Right lung (tissue), 5 donors: Measurements from ENCODE around the gene NBEAL1. TPM values are rescaled to one million over a fixed set of nuclear protein-coding genes. Genes with fewer than 3 reads are reported as not detected.
"Not testable (repeated sequence)": the region's sequence is repeated elsewhere in the genome, so short reads cannot be mapped to it uniquely, and the experiment has no call there.

ENCODE experiments used
- DNase-seq, 2 donors: peaks; one replicate each; pipeline ENCODE4 v3.0.0-alpha.2; 2013
- polyA plus RNA-seq, 5 donors: library from polyadenylated mRNA; unstranded; fragments of 120-200 nt; gene quantifications; one replicate each; pipeline versions ENCODE4 v1.2.1 to v1.2.3, GENCODE V29; 2013; ENCODE audit warnings: inconsistent platforms in 1 of 5, low replicate concordance in 1 of 5; ENCODE audit not compliant: insufficient read length in 5 of 5, insufficient read depth in 1 of 5

NBEAL1 gene
- polyA plus RNA-seq, 5 donors: 6.2 to 18.1 (median 15.5) TPM

DNA sequence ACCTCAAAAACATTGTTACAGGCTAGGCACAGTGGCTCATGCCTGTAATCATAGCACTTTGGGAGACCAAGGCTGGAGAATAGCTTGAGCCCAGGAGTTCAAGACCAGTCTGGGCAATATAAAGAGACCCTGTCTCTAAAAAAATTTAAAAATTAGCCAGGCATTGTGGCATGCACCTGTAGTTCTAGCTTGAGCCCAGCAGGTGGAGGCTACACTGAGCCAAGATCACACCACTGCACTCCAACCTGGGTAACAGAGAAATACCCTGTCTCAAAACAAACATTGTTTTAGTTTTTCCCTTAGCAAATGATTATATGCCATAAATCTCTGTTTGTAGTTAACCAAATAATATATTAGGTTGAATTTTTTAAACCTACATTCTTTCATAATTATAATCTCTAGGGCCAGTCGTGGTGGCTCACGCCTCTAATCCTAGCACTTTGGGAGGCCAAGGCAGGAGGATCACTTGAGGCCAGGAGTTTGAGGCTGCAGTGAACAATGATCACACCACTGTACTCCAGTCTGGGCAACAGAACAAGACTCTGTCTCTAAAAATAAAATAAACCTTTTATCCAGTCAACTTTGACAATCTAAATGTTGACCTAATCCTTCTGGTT lies 210.9 kb downstream of the NBEAL1 start:
- DNase-seq: no peak

DNA sequence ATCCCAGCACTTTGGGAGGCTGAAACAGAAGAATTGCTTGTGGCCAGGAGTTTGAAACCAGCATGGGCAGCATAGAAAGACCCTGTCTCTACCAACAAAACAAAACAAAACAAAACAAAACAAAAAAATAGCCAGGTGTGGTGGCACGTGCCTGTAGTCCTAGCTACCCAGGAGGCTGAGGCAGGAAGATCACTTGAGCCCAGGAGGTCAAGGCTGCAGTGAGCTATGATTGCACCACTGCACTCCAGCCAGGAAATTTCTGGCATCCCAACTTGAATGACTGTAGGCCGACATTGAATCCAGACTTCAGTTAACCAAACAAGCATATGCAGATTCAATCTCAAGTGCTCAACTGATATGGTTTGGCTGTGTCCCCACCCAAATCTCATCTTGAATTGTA lies 215.0 kb downstream of the NBEAL1 start:
- DNase-seq: not testable (repeated sequence)

DNA sequence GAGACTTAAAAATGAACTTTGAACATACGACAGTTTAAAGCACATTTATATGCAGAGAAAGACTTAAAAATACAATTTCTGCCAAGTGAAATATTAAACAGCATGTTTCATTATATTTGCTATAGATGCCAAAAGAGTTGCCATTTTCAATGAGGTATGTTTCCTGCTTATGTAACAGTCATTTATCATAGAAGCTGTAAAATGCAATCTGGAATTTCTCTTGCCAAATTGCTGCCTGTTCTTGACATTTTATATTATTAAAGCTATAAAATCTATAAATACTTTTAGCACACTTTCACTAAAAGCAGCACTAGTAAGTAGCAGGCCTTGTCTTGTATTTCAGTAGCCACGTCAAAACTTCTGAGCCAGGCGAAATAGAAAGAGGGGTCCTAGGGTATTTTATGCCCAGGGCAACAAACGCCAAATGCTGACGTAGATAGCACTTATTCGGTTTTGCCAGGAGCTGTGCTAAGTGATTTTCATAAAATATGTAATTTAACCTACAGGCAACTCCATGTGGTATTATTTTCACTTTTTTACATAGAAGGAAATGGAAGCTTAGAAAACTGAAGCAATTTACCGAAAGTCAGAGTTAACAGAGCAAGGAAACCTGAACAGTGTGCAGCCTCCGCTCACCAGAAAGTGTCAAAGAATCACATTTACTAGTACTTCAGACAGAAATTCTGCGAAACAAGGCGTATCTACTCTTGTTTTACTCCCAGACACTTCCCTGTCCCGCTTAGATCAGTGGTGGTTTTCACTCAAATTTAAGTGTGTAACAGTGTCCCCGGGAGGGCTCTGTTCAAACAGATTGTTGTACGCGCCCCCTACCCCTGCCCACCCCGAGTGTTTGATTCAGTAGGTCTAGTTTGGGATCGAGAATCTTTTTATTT lies 222.9 kb downstream of the NBEAL1 start:
- no peak for DNase-seq

GRCh38 chr2:203238292-203238703 lies 223.6 kb downstream of the NBEAL1 start:
- no peak for DNase-seq

DNA sequence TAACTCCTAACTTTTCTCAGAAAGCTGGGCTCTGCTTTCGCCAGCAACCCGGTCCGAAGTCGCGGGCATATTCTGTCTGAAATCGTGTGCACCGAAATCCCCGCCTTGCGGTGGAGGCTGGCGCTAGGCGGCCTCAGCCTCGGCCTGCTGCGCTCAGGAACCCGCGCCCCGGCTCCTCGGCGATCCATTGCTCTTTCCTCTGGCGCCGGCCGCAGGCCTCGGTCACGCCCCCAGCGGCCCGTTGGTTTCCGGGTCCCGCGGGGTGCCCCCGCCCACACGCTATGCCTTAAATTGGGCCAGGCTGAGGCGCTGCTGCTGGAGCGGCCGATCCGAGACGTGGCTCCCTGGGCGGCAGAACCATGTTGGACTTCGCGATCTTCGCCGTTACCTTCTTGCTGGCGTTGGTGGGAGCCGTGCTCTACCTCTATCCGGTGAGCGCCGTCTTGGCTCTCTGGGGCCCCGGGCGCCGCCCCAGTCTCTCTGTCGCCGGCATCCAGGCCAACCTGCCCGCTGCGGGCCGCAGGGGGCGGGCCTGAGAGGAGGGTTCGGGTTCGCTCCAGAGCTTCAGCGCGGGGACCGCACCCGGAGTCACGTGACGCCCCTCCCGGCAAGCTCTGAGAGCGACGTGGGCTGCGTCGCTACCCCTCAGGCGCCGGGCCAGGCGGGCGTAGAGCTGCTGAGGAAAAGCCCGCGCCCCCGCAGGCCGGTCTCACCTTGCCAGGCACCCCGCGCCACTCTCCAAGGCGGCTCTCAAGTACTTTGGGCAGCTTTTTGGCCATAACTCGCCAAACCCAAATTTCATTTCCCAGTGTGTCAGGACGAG lies 224.2 kb downstream of the NBEAL1 start, which contains the start of gene CYP20A1:
Gene CYP20A1, plus strand, starts transcription at position 315 of the 823 bp plus-strand sequence. Its CDS starts 45 bp downstream, at position 360.
- peak; percentile 97 to 98 for DNase-seq

DNA sequence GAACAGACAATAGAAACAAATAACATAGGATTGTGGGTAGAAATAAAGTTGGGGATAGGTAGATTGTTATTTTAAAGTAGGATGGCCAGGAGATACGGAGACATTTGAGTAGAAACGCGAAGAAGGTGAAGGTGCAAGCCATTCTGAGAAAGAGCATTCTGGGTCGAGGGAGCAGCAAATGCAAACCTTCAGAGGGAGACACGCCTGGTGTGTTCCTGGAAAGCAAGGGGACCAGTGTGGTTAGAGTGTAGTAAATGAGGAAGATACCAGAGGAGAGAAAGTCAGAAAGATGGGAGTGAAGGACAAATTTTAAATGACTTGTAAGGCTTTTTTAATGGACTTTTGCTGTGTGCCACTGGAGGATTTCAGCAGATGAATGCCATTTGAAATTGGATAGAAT lies 225.8 kb downstream of the NBEAL1 start:
- DNase-seq: no peak

- no peak for DNase-seq
Measured at GRCh38 chr2:203242518-203242917, 227.8 kb downstream of the NBEAL1 start.

GRCh38 chr2:203246646-203247045 lies 232.0 kb downstream of the NBEAL1 start:
- no peak for DNase-seq

- DNase-seq: no peak
Measured at GRCh38 chr2:203252818-203253217, 238.1 kb downstream of the NBEAL1 start.

DNA sequence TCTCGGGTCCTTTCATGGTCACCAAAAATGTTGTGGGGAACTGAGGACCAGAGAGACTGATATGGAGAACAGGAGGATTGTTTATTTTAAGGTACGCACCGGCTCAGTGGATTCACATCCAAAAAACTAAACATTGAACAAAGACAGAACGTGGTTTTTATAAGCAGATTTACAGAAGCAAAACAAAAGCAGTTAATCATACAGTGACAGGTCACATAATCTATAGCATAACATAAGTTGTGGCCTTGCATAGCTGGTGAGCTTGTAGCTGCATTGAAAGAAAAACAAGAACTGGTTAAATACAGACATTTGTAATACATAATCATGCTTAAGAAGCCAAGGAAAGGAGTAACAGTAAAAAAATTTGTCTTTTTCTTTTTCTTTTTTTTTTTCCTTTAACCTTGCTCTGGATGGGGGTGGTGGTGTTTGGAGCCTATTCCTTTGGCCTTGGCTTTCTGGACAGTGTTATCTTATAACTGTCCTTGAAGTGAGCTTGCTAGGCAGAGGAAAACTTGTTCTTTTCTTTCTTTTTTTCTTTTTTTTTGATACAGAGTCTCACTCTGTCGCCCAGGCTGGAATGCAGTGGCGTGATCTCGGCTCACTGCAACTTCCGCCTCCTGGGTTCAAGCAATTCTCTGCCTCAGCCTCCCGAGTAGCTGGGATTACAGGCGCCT lies 238.9 kb downstream of the NBEAL1 start:
- not testable (repeated sequence) for DNase-seq

- DNase-seq: no peak
Measured at GRCh38 chr2:203261326-203262159, 246.9 kb downstream of the NBEAL1 start.

Other genes with a start within 250 kb of the NBEAL1 start
- gene ICA1L, start 143.1 kb upstream of the NBEAL1 start, polyA plus RNA-seq: 10 to 100 TPM; 10.7 to 23.4 (median 21.1) TPM
- gene WDR12, start 103.2 kb upstream of the NBEAL1 start, polyA plus RNA-seq: 10 to 100 TPM; 61.3 to 93.4 (median 87.5) TPM
- gene CARF, start 102.6 kb upstream of the NBEAL1 start, polyA plus RNA-seq: 10 to 100 TPM; 10.3 to 21.3 (median 18.2) TPM
- 10 to 100 TPM; 15.8 to 25.4 (median 22.4) TPM for gene CYP20A1, start 224.1 kb downstream of the NBEAL1 start, polyA plus RNA-seq